Spleen (tissue), 7 donors: ENCODE results near the gene TTLL11.

Source experiments
- POLR2A ChIP-seq, 3 donors: fragments of 450-650 bp; IDR thresholded peaks; one replicate each; pipeline ENCODE4 v1.5.1; 2017; ENCODE audit warnings: antibody characterized with exemption in 3 of 3, mild to moderate bottlenecking in 1 of 3
- POLR2AphosphoS5 ChIP-seq, 3 donors: sonication (generic); formaldehyde crosslinking; IDR thresholded peaks; one replicate each; pipeline ENCODE4 v1.5.1; 2017; ENCODE audit warnings: antibody characterized with exemption in 3 of 3
- TF ChIP-seq, protein P1 (sequence below), 11 experiments: fragments of 200-600 bp in 7 of 11; fragments of 450-650 bp in 4 of 11; sonication (generic) in 4 of 11; IDR thresholded peaks in 8 of 11; conservative IDR thresholded peaks in 3 of 11; 1 replicate in 7 of 11; 2 replicates in 4 of 11; pipeline versions ENCODE4 v1.4.0 to v1.8.0; 2016 to 2021; ENCODE audit warnings: antibody characterized with exemption in 11 of 11, inconsistent platforms in 4 of 11, mild to moderate bottlenecking in 1 of 11
- donor health status: DM: no; HTN: no; CAD: no; lungs with moderate emphysema.
- donor health status: DM: no; HTN: no; CAD: no.
- donor health status: DM: no; HTN: no; CAD: no.

DNA sequence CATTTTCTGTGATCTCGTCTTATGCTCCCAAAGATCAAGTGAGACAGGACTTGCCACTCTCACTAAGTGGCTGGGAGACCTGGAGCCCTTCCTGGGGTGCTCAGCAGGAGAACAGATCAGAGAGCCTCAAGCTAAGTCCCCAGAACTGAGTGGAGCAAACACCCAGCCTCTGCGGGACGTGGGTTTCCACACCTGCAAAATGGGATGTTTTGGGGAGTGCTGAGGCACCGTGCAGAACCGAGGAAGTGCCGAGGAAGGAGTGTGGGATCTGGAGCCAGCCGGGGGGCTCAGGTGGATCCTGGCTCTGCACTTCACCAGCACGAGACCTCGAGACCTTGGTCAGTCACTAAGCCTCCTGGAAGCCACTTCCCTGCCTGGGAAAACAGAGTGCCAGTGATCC is 275.6 kb downstream of the TTLL11 start:
- TF ChIP-seq, protein P1, sequence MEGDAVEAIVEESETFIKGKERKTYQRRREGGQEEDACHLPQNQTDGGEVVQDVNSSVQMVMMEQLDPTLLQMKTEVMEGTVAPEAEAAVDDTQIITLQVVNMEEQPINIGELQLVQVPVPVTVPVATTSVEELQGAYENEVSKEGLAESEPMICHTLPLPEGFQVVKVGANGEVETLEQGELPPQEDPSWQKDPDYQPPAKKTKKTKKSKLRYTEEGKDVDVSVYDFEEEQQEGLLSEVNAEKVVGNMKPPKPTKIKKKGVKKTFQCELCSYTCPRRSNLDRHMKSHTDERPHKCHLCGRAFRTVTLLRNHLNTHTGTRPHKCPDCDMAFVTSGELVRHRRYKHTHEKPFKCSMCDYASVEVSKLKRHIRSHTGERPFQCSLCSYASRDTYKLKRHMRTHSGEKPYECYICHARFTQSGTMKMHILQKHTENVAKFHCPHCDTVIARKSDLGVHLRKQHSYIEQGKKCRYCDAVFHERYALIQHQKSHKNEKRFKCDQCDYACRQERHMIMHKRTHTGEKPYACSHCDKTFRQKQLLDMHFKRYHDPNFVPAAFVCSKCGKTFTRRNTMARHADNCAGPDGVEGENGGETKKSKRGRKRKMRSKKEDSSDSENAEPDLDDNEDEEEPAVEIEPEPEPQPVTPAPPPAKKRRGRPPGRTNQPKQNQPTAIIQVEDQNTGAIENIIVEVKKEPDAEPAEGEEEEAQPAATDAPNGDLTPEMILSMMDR (IDR thresholded peaks at IDR 0.05 in 8 of 11, conservative IDR thresholded peaks at IDR 0.05 in 3 of 11), result no peak
- TF ChIP-seq POLR2AphosphoS5 (IDR thresholded peaks at IDR 0.05) (no peak), POLR2A (IDR thresholded peaks at IDR 0.05) (no peak)
